NCI-H187 treated with DMSO at 0.1 percent for 48 hours (cell line): ENCODE data around the gene XYLT1.

ENCODE experiments used
- DNase-seq: peaks from one replicate; lab custom pipeline; 2025; lab: John Stamatoyannopoulos, UW

XYLT1 gene

GRCh38 chr16:17225541-17225940 is 245.2 kb downstream of the XYLT1 start:
- no peak for DNase-seq

GRCh38 chr16:17224879-17225281 is 245.9 kb downstream of the XYLT1 start:
- DNase-seq, result no peak

GRCh38 chr16:17224350-17224749 is 246.4 kb downstream of the XYLT1 start:
- DNase-seq, result no peak

DNA sequence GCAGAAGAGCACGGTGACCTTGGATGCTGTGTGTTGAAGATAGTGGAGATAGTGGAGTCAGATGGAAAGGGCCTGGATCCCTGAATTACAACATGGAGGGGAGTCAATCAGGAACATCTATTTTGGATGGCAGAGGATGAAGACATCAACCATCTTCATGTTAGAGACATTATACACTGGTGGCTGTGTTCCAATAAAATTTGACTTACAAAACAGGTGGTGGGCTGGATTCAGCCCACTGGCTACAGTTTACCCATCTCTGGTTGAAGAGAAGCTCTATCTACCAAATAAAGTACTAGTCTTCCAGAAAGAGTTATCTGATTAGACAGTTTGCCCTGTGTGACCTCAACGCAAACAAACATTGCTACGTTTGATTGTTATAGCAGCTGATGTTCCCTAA is 247.2 kb downstream of the XYLT1 start:
- DNase-seq, result no peak

- DNase-seq, result no peak
These were observed 247.8 kb downstream of the XYLT1 start for GRCh38 chr16:17222871-17223401.

- DNase-seq, result no peak
These were observed 250.8 kb downstream of the XYLT1 start for GRCh38 chr16:17219991-17220390.

- DNase-seq, result no peak
These were observed 254.8 kb downstream of the XYLT1 start for GRCh38 chr16:17215936-17216335.

DNA sequence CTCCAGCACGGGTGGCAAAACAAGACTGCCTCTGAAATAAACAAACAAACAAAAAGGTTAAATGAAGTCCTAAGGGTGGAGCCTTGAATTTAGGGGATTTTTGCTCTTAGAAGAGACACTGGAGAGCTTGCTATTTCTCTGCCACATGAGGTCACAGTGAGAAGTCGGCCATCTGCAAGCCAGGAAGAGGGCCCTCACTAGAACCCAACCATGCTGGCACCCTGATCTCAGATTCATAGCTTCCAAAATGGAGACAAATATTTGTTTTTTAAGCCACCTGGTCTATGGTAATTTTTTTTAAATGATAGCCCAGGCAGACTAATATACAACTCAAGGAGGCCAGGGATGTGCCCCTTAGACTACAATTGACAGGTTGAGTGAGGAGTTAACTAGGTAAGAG is 255.5 kb downstream of the XYLT1 start:
- no peak for DNase-seq

DNA sequence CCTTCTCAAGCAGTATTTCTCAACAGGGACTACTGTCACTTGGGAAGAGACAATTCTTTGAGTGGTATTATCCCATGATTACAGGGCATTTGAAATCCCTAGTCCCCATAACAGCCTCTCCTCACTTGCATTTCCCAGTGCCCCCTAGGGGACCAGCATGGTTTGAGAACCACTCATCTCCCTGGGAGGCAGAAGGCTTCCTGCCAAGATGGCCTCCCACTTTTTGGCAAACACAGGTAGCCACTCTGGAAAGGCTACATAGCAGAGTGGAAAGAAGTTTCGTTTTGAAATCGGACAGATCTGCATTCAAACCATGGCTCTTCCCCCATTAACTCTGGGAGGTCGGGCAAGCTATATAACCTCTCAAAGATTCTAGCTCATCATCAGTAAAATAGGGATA is 256.8 kb downstream of the XYLT1 start:
- DNase-seq, result no peak

DNA sequence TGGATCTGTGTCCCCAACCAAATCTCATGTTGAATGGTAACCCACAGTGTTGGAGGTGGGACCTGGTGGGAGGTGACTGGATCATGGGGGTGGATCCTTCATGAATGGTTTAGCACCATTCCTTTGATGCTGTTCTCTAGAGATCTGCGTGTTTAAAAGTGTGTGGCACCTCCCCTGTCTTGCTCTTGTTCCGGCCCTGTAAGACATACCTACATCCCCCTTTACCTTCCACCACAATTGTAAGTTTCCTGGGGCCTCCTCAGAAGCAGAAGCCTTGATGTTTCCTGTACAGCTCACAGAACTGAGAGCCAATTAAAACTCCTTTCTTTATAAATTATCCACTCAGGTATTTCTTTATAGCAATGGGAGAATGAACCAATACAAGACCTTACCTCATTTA is 257.7 kb downstream of the XYLT1 start:
- DNase-seq, result no peak

DNA sequence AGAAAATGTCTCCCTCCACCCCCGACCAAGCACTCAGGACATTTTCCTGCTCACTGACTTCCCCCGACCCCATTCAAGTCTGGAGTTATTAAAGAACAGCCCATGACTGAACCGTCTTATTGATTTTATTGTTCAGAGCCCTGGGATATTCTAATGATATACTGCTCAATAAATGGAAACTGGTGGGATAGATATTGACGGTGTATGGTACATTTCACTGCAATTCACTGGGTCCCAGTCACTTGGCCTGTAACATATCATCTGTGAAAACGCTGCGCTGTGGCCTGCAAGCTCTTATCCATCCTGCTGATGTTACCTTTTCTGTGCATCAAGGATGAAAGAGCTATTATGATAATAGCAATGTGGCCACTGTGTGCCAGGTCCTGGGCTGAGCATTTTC is 258.2 kb downstream of the XYLT1 start:
- DNase-seq, result no peak

DNA sequence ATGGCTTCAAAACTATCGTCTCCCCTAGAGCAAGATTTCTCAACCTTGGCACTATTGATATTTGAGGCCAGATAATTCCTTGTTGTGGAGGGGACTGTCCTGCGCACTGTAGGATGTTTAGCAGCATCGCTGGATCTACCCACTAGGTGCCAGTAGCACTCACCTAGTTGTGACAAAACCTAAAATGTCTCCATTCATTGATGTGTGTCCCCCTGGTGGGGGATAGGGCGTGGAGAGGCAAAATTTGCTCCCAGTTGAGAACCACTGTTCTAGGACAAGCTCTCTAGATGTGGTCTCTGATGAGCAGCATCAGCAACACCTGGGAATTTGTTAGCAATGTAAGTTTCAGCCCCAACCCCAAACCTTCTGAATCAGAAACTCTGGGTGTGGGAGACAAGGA is 259.0 kb downstream of the XYLT1 start:
- DNase-seq, result no peak

DNA sequence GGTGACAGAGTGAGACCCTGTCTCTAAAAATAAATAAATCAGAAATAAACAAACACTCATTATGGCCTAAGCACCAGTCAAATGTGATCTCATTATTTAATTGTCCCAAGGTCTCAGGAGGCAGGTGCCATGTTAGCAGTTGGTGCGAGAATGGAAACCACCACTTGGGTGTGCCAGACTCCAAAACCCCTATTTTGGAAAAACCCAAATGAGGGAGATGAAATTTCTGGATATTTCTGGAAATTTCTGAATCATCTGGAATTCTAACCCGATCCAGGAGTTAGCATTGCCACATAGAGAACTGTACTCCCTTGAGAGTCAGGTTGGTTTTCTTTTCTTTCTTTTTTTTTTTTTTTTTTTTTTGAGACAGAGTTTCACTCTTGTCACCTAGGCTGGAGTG is 264.0 kb downstream of the XYLT1 start:
- no peak for DNase-seq

GRCh38 chr16:17205279-17206211 is 265.2 kb downstream of the XYLT1 start:
- DNase-seq, result no peak

- DNase-seq, result no peak
These were observed 266.1 kb downstream of the XYLT1 start for GRCh38 chr16:17204644-17205043.

DNA sequence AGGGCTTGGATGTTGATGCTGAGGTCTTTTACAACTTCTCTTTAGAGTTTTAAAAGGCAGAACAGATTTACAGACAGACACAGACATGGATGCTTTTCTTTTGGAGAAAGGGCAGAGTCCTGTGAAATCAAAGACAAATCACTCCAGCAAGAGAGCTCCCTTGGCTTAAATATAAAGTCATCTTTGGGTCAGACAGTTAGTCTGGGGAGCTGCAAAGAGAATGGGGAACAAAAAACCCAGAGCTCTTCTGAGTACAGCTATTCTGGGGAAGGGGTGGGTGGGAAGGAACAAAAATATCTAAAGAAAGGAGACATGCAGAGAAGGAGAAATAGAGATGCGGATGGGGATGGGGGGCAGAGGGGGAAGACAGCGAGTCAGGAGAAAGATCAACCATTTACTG is 266.6 kb downstream of the XYLT1 start:
- DNase-seq, result no peak

- peak; percentile 74 for DNase-seq
These were observed 267.3 kb downstream of the XYLT1 start for GRCh38 chr16:17203424-17203823.

DNA sequence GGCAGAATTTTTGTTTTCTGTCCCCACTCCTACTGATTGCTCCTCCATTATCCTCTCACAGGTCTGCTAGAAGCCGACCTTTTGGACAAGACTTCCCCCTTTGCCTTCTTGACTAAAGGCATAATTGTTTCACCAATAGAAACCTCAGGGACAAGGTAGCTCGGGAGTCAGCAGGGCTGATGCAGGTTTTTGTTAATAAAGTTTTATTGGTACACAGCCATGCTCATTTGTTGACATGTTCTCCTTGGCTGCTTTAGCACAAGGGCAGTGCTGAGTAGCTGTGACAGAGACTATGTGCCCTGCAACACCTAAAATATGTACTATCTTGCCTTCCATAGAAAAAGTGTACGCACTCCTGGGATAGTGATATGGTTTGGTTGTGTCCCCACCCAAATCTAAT is 271.6 kb downstream of the XYLT1 start:
- no peak for DNase-seq

DNA sequence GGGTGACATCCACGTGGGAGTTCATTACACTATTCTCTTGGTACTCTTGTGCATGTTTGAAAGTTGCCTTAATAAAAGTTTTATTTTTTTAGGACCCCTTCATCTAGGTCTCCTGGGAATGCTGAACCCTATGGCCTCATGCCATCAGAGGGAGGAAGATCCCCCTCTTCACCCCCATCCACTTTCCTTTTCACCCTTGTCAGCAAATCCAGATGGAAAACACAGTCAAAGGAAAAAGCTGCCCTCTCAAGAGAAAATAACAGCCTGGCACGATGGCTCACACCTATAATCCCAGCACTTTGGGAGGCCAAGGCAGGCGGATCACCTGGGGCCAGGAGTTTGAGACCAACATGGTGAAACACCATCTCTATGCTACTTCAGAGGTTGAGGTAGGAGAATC is 274.2 kb downstream of the XYLT1 start:
- DNase-seq, result no peak

GRCh38 chr16:17194190-17194780 is 276.5 kb downstream of the XYLT1 start:
- DNase-seq, result no peak

DNA sequence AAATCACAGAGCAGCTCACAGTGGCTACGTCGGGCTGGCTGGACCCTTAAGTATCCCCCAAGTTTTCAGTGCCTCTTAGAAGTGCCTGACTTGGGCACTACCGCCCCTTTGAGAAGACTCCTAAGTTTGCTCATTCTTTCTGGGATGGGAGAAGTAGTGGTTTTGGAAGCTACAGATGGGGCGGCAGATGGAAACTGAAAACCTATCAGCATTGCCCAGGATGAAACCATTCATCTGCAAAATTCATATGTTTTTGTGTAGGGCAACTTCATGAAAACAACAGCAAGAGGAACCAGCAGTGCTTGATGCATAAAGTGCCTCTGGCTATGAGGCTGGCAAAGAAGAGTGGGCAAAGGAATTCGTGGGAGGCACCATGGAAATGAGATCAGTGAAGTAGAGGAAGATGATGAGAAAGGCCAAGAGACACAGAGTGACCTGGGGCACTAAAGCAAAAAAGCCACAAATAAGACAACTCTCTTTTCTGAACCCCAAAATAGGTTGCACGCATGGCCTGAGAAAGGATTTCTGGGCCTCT is 277.1 kb downstream of the XYLT1 start:
- DNase-seq, result no peak

DNA sequence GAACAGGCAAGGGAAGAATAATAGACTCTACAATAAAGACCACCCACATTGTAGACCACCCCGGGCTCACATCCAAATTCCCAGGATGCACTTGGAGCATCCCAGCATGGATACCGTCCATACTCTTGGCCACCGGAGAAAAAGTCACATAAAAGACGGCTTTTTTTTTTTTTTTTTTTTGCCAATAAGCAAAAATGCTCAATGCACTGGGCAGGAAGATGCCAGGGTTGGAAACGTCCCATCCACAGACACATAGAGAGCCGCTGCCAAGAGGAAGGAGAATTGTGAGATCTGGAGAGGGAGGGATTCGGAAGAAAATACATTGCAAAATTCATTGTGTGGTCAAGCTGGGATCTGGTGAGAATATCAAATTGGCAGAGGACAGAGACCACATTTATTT is 286.7 kb downstream of the XYLT1 start:
- DNase-seq, result no peak
